ENCODE results near the gene RFTN1.

- TF ChIP-seq CTCF (IDR thresholded peaks at IDR 0.05) (no peak), POLR2A (IDR thresholded peaks at IDR 0.05) (no peak)
These were observed 176.7 kb downstream of the RFTN1 start for GRCh38 chr3:16336825-16337224.

All from testis (tissue), 2 donors.